ENCODE measurements around the gene GBA2.

Gene GBA2

GRCh38 chr9:35700942-35701341, 48.1 kb downstream of the GBA2 start:
- no peak for DNase-seq
- intact Hi-C loops (cut with DNase I) = no loop called here

DNA sequence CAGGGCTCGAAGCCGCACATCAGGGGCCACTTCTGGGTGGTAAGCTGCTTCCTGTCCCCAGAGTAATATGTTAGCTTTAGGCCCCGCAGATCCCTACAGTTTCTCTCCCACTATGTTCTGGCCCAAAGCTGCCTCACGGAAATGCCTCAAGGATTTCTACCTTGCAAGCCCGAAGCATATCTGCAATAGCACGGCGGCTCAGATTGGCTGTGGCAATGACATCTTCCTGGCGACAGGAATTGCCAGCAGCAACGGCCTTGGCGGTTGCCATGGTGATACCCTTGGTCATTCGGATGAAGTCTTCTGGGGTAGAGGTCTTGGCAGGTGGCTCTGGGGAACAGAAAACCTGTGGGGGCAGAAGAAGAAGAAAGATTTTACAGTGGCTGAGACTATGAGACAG, 49.0 kb downstream of the GBA2 start:
- intact Hi-C loops (cut with DNase I) = no loop called here
- no peak for DNase-seq

- intact Hi-C loops (cut with DNase I) = loop anchor here (5.0 kb wide), 1 partner anchor 41 kb away; the partner anchor contains the start of genes CCDC107 and RMRP
- peak in 1 of 10 donors; percentile 50 for DNase-seq
These were observed 50.8 kb downstream of the GBA2 start for GRCh38 chr9:35698231-35698630.

GRCh38 chr9:35697486-35697885, 51.5 kb downstream of the GBA2 start:
- peak in 1 of 10 donors; percentile 52 for DNase-seq
- intact Hi-C loops (cut with DNase I) = loop anchor here (5.0 kb wide), 1 partner anchor 40 kb away; the partner anchor contains the start of genes CCDC107 and RMRP

DNA sequence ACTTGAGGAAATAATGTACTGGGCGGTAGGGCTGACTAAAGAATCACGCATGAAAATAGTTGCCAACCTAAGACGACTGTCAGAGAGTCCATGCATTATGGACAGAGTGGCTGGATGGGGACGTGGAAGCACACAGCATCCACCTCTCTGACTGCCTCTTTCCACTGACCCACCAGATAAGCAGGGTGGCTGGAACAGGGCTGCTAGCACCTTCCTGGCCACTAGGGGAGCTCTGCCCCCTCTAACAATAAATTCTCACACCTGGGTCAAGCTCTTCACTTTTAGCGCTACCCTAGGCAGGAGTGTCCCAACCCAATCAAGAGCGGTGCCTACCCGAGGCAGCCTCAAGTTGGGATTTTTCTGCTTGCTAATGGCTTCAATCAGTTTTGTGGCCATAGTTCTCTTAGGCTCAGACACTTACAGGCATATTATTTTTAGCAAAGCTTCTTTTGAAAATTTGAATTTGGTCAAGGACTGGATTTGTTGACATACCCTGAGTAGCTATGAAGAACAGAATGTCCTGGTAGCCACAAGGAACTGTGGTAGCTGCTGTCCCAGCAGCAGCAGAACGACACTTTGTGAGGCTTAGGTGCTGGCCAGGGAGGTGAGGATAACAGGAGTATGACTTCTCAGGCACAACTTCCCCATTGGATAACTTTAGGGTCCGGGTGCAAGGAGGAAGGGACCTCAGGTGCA, 52.4 kb downstream of the GBA2 start:
- DNase-seq = peak in 4 of 10 donors; percentile 35 to 90 (median 46)
- intact Hi-C loops (cut with DNase I) = loop anchor here (5.0 kb wide), 1 partner anchor 39 kb away; the partner anchor contains the start of genes CCDC107 and RMRP

- intact Hi-C loops (cut with DNase I) = loop anchor here (5.0 kb wide), 1 partner anchor 39 kb away; the partner anchor contains the start of genes CCDC107 and RMRP
- no peak for DNase-seq
These were observed 53.1 kb downstream of the GBA2 start for GRCh38 chr9:35695943-35696401.

GRCh38 chr9:35691757-35692301, 57.2 kb downstream of the GBA2 start:
- no peak for DNase-seq
- intact Hi-C loops (cut with DNase I) = loop anchor here (5.0 kb wide), 1 partner anchor 35 kb away; no protein-coding TSS in a partner anchor

- no peak for DNase-seq
- intact Hi-C loops (cut with DNase I) = loop anchor here (5.0 kb wide), 1 partner anchor 36 kb away; no protein-coding TSS in a partner anchor
These were observed 57.7 kb downstream of the GBA2 start for GRCh38 chr9:35691334-35691650.

- DNase-seq = peak in 8 of 10 donors; percentile 30 to 89 (median 42)
- intact Hi-C loops (cut with DNase I) = loop anchor here (5.0 kb wide), 1 partner anchor 37 kb away; no protein-coding TSS in a partner anchor
These were observed 58.3 kb downstream of the GBA2 start for GRCh38 chr9:35690614-35691333.

GRCh38 chr9:35690294-35690613, 58.8 kb downstream of the GBA2 start:
- intact Hi-C loops (cut with DNase I) = loop anchor here (5.0 kb wide), 1 partner anchor 37 kb away; no protein-coding TSS in a partner anchor
- DNase-seq = no peak

DNA sequence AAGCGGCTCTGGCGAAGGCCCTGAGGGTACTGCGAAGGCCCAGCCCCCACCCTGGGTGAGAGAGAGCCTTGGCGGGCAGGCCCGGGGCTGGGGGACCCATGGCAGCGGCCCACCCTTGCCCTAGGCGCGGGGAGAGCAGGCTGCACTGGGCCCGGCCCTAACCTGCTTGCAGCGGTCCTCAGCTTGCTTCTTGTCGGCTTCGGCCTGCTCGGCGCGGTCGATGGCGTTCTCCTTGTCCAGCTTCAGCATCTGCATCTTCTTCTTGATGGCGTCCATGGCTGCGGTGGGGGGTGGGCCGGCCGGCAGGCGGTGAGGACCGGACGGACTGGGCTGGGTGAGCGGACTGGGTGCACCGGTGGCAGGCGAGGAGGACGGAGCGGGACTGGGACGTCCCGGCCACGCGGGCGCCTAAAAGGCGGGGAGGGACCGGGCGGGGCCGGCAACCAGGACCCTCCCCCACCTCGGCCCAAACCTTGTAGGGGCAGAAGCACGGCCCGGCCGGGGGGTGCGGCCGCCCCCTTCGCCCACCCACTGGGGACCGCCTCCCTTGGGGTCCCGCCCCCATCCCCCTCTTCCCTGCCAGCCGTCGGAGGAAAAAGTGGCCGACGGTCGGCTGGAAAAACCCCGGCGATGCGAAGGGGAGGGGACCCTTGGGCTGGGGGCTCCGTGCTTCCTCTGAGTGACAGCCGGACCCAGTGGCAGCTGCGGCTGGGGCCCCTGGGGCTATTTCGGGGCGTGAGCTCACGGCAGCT, 59.3 kb downstream of the GBA2 start, which contains the start of gene TPM2:
Gene TPM2, minus strand, starts transcription at position 384 of the 752 bp plus-strand sequence. Its CDS starts 108 bp downstream, at position 276.
- DNase-seq = no peak
- intact Hi-C loops (cut with DNase I) = loop anchor here (5.0 kb wide), 1 partner anchor 38 kb away; no protein-coding TSS in a partner anchor

GRCh38 chr9:35688558-35689541, 60.2 kb downstream of the GBA2 start:
- intact Hi-C loops (cut with DNase I) = no loop called here
- DNase-seq = peak in 1 of 10 donors; percentile 70

- peak in 1 of 10 donors; percentile 67 for DNase-seq
- intact Hi-C loops (cut with DNase I) = no loop called here
These were observed 61.0 kb downstream of the GBA2 start for GRCh38 chr9:35687972-35688557.

GRCh38 chr9:35687306-35687705, 61.7 kb downstream of the GBA2 start:
- intact Hi-C loops (cut with DNase I) = no loop called here

More at GRCh38 chr9:35687306-35687705, 61.7 kb downstream of the GBA2 start:
- peak in 1 of 10 donors; percentile 33 for DNase-seq

All from posterior cingulate gyrus (tissue), 11 donors.